ENCODE data around the gene MAPK8. TPM values are rescaled to one million over a fixed set of nuclear protein-coding genes. Genes with fewer than 3 reads are reported as not detected.

Gene MAPK8
- total and polyA plus RNA-seq, 8 donors: 1.2 to 85.0 (median 22.3) TPM

GRCh38 chr10:48364659-48365405 is 58.4 kb downstream of the MAPK8 start:
- peak in 1 of 2 donors; percentile 71 for DNase-seq
- Histone ChIP-seq H3K4me3 (no peak overlapping the region), H3K9me3 (no peaks in the 10 kb centered on the region), H3K27me3 (no peaks in the 10 kb centered on the region), H3K36me3 (no peaks in the 10 kb centered on the region), H3K4me1 (peaks cover 0 to 49% (median 29%) of the 10 kb centered on the region in 4 donors), H3K27ac (no peak overlapping the region)
- 18 to 34% (median 30%) methylated on average over 3 of the region's 3 CpGs for WGBS, 5 donors
- TF ChIP-seq CTCF (IDR thresholded peaks at IDR 0.05): no peak
- no peak for TF ChIP-seq EP300 (IDR thresholded peaks at IDR 0.05)
- TF ChIP-seq POLR2AphosphoS5 (IDR thresholded peaks at IDR 0.05): no peak
- no peak for TF ChIP-seq POLR2A (IDR thresholded peaks at IDR 0.05)
- intact Hi-C loops (cut with DNase I; ENCODE audit: low total_unique reads): no loop called here

GRCh38 chr10:48365668-48366067 is 59.2 kb downstream of the MAPK8 start:
- Histone ChIP-seq H3K36me3 (no peaks in the 10 kb centered on the region), H3K9me3 (no peaks in the 10 kb centered on the region), H3K4me3 (no peak overlapping the region), H3K27ac (no peak overlapping the region), H3K27me3 (no peaks in the 10 kb centered on the region), H3K4me1 (peaks cover 0 to 40% (median 26%) of the 10 kb centered on the region in 4 donors)
- TF ChIP-seq EP300 (IDR thresholded peaks at IDR 0.05) (no peak), POLR2A (IDR thresholded peaks at IDR 0.05) (no peak), CTCF (IDR thresholded peaks at IDR 0.05) (no peak), POLR2AphosphoS5 (IDR thresholded peaks at IDR 0.05) (no peak)
- intact Hi-C loops (cut with DNase I; ENCODE audit: low total_unique reads): no loop called here
- no peak for DNase-seq
- 94 to 99% (median 96%) methylated on average over 1 of the region's 1 CpG for WGBS, 5 donors

DNA sequence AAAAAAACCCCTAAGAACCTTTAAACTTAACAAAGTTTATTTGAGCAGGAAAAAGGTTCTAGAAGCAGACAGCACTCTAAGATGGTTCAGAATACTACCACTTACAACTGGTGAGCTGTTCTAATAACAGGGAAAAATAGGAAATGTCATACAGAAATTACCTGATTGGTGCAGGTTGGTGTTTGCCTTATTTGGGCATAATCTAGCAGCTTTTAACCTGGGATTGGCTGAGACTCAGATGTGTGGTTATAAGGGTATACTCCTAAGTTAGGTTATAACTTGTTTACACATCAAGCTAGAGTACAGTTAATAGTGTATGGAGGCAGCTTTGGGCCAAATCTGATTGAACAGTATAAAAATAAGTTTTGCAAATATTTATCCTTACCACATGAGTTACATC is 59.8 kb downstream of the MAPK8 start:
- Histone ChIP-seq H3K27ac (no peak overlapping the region), H3K27me3 (no peaks in the 10 kb centered on the region), H3K4me1 (peaks cover 0 to 34% (median 24%) of the 10 kb centered on the region in 4 donors), H3K9me3 (no peaks in the 10 kb centered on the region), H3K36me3 (no peaks in the 10 kb centered on the region), H3K4me3 (no peak overlapping the region)
- no peak for DNase-seq
- TF ChIP-seq POLR2AphosphoS5 (IDR thresholded peaks at IDR 0.05) (no peak), CTCF (IDR thresholded peaks at IDR 0.05) (no peak)
- intact Hi-C loops (cut with DNase I; ENCODE audit: low total_unique reads): no loop called here

DNA sequence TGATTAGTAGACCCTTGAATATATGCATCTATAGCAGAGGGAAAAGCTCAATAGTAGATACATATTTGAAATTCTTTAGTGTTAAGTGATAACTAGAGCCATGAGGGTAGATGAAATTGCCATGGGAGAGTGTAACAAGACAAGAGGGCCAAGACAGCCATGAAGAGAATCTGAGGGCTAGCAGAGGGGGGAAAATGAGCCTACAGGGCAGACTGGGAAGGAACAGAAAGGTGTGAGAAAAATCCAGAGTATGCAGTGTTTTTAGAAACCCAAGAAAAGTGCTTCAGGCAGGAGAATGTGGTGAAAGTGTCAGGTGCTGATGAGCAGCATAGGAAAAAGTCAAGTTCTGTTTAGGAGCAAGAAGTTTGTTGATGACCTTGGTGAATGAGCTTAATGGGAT is 63.0 kb downstream of the MAPK8 start:
- DNase-seq: no peak
- Histone ChIP-seq H3K4me1 (peaks cover 0 to 23% (median 13%) of the 10 kb centered on the region in 4 donors), H3K36me3 (no peaks in the 10 kb centered on the region), H3K9me3 (no peaks in the 10 kb centered on the region), H3K27ac (no peak overlapping the region), H3K27me3 (no peaks in the 10 kb centered on the region), H3K4me3 (no peak overlapping the region)
- TF ChIP-seq EP300 (IDR thresholded peaks at IDR 0.05) (no peak), POLR2AphosphoS5 (IDR thresholded peaks at IDR 0.05) (no peak), POLR2A (IDR thresholded peaks at IDR 0.05) (no peak), CTCF (IDR thresholded peaks at IDR 0.05) (no peak)
- intact Hi-C loops (cut with DNase I; ENCODE audit: low total_unique reads): no loop called here
